NCI-H1436 treated with DMSO at 0.1 percent for 48 hours (cell line): ENCODE results near the gene OMA1.
"Not testable (repeated sequence)": the region's sequence is repeated elsewhere in the genome, so short reads cannot be mapped to it uniquely, and the experiment has no call there.

Experiments used
- DNase-seq: peaks from one replicate; lab custom pipeline; 2025; lab: John Stamatoyannopoulos, UW

OMA1 gene

DNA sequence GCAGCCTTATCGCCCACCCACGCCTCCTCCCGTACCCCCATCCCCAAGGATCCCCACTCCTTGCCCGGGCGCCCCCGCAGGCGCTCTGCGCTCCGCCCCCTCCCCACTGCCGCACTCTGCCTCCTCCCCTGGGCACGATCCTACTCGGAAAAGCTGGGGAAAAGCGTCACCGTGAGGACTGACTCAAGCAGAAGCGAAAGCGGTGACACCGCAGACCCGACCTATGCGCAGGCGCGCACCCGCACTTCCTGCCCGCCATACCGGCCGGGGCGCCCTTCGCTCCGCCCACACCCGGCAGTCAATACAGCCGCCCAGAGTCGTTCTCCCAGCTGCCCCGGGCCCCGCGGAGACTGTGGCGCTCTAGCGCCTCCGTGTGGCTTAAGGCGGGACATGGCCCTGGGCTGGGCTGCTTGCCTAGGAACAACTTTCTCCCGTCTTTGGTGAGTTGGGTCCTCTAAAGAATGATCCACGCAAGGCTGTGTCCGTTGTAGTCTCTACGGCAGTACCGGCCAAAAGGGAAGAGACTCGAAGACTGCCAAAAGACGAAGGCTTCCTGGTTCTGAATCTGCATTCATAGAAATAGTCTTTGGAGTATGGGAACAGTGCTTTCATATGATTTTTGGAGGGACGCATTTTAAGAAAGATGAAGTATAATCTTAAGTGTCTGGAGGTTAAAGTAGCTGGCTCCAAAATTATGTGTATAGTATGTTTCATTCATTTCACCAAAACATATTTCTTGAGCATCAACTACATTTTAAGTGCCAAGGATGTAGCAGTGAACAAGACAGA is at the start of gene OMA1:
OMA1 (minus strand) TSS at position 207 of the 789 bp plus-strand sequence. CDS start 7,432 bp downstream, outside the sequence.
- peak; percentile 56 for DNase-seq

DNA sequence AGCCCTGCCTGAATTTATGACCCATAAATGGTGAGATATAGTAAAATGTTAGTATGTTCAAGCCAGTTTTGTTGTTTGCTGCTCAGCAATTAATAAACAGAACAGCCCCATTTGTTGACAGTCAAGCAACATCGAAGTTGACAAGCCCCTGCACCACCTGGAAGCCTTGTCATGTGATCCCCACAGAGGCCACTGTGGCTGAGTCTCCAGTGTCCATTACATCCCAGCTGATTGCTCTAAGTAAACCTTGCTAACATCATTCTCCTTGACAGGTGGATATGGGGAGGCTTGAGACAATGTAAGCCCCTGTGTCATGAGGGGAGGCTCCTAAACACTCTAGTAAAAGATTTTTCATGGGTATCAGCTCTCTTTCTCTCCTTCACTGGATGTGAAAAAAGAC is 48.0 kb upstream of the OMA1 start:
- DNase-seq, result no peak

DNA sequence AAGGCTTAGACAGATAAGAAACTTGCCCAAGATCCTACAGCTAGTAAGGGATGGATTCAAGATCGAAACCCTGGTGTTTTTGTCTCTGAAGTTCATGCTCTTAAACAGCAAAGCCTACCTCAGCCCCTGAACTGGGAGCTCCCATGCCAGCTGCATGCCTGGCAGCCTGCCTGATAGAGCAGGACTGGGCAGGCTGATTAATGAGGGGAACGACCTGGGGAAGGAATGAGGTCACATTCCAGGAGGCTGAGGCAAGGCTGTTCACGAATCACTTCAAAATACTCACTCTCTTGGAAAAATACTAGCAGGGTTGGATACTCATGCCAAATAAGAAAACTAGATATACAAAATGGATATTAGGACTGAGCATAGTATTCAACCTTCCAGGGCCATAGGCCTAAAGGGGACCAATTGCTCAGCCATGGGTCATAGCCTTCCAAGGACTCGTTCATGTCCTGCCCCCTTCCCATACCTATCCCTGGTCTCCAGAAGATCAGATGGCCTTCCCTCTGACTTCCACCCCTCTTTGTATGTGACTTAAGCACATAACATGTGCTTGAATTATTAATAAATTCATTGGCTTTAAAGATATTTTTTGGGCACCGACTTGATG is 46.1 kb upstream of the OMA1 start:
- DNase-seq, result no peak

DNA sequence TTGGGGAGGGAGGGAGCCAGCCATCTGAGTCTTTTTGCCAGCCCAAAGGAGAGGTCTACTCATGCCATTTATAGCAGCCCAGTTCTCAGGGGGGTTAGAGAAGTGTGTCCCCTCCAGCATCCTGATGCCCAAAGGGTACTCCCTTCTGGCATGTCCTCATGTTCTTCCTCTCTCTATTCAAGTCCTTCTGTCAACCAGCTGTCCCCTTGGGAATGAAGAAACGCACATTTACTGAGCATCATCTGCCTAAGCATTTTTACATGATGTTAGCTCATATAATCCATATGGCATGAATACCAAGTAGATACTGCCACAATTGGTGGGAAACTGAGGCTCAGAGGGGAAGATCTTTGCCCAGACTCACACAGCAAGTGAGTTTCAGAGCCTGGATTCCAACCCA is 45.3 kb upstream of the OMA1 start:
- DNase-seq, result no peak

DNA sequence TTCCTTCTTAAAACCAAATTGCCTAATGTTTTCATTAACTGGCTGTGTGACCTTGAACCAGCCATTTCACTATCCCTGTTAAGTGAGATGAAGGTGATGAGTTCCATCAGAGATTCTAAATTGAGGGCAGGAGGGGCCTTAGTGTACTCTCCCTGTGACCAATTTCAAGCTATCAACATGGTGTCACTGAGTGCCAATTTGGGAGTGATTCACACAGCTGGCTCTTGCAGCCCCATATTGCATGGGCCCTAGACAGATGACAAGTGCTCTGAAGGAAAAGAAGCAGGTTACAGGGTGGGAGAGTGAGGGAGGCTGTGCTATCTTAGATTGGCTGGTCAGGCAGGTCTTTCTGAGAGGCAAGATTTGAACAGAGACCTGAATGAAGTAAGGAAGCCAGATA is 43.5 kb upstream of the OMA1 start:
- no peak for DNase-seq

DNA sequence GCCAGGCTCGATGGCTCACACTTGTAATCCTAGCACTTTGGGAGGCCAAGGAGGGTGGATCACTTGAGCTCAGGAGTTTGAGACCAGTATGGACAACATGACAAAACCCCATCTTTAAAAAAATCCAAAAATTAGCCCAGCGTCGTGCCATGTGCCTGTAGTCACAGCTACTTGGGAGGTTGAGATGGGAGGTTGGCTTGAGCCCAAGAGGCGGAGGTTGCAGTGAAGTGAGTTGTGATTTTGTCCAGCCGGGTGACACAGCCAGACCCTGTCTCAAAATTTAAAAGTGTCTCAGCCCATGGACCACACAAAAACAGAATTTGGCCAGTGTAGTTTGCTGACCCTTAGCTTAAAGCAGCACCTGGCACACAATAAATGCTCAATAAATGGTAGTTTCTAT is 41.9 kb upstream of the OMA1 start:
- DNase-seq, result no peak

DNA sequence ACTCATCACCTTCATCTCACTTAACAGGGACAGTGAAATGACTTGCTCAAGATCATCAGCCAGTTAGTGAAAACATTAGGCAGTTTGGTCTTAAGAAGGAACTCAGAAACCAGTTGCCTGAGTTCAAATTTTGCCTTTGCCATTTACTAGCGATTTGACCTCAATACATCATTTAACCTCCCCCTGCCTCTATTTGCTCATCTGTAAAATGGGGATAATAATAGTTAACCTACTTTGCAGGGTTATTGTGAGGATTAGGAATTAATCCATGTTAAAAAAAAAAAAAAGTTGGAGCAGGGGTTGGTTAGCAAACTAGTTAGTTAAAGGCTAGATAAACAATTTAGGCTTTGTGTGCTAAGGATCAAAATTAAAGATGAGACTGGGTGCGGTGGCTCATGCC is 41.1 kb upstream of the OMA1 start:
- DNase-seq, result no peak

DNA sequence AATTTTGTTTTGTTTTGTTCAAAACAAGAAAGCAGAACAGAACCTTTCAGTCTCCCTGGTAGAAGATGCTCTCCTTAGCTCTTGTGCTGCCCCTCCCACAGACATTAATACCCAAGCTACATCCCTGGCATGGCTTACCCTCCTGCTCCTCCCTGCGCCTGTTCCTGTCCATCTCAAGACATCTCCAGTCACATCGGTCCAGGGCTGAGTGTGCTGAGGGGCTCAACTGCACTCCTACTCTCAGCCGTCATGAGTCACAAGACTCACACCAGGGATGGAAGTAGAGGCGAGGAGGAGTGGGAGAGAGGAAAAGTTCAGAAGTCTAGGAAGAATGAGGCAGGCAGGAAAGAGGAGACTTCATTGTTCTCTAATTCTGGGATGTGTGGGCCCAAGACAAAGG is 39.7 kb upstream of the OMA1 start:
- DNase-seq, result no peak

DNA sequence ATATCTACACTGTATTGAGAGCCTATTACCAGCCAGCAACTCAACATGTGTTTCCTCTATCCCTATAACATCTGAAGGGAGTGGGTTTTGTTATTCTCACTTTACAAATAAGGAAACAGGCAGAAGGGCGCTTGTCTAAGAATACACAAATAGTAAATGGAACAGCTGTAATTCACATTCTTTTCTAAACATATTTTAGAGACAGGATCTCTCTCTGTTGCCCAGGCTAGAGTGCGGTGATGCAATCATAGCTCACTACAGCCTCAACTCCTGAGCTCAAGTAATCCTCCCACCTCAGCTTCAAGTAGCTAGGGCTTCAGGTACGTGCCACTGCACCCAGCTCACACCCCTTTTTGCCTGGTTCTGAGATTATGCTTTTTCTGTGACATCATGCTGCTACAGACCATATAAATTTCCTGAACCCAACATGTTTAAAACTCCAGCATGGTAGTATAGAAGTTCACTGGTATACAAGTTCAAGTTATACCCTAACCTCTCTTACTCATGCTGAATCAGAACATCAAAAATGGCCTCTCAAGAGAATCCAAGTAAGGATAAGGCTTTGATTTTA is 39.1 kb upstream of the OMA1 start:
- no peak for DNase-seq

DNA sequence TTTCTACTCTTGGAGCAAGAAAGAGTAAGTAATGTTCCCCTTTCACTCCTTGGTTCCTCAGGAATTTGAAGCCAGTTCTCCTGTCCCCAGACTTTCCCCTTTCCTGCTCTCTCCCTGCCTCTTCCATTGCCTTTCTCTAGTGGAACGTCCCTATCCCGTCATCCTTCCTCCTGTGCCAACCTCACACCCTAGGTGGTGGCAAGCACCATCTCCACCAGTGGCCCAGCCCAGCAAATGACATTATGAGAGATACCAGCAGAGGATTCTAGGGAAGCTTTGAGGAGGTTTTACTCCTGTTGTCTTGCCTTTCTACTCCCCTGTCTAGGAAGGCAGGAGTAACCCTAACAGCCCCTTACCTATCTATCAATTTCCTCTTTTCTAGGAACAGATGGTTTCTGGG is 38.6 kb upstream of the OMA1 start:
- DNase-seq, result no peak

DNA sequence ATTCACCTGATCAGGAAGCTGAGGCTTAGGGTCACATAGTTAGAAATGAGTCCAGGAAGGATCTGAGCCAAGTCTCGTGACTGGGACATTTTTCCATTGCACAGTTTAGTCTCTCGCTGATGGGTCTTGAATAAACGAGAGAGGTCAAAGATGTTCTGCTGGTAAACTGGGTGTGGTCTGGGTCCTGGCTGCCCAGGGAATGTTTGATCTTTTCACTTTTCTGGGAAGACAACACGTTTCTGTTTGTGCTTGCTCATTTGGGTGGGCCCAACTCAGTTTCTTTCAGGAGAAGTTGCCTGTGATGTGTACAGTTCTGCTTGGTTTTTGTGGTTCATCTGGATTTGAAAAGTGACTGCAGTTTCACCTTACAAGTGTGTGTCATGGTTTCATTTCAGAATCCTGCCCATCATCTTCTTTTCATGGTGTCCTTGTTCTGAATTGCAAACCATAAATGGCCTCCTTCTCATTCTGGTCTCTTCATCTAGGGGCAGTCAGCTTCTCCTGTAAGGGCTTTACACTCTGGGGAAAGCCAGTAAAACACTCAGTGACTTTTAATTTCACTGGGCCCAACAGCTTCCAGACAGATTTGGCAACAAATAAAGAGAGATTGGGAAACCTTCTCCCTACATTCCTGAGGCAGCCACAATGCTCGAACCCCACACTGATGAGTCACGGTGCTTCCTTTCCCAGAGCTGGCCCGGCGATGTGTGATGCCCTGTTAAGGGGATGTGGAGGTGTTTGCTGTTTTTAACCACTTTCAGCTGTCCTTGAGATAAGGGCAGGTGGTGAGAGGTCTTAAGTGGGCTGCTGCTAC is 37.8 kb upstream of the OMA1 start:
- DNase-seq, result no peak

DNA sequence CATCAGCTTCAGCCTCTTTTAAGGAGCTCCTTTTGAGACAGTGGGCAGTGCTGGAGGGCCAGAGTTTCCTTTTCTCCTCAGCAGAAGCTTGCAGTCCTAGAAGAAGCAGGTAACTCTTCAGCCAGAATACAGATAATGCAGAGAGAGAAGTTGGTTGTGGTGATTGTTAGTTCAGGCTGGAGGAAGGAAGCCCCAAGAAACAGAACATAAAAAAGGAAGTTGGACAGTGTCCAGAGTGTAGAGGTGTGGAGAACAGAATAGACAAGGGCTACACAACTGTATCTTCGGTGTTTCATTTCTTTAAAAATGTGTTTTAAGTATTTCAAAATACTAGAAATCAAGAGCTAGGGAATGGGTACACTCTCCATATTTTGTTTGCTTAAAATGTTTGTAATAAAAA is 37.0 kb upstream of the OMA1 start:
- DNase-seq, result no peak

DNA sequence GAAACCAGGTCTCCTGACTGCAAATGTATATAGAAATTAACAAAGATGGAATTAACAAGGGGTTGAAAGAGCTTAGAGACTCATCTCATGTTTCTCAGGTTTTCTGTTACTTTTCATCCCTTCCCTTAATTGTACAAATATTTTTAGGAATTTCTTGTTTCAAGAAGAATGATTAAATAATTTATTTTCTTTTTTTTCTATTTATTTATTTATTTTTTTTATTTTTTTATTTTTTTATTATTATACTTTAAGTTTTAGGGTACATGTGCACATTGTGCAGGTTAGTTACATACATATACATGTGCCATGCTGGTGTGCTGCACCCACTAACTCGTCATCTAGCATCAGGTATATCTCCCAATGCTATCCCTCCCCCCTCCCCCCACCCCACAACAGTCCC is 35.6 kb upstream of the OMA1 start:
- DNase-seq, result not testable (repeated sequence)

DNA sequence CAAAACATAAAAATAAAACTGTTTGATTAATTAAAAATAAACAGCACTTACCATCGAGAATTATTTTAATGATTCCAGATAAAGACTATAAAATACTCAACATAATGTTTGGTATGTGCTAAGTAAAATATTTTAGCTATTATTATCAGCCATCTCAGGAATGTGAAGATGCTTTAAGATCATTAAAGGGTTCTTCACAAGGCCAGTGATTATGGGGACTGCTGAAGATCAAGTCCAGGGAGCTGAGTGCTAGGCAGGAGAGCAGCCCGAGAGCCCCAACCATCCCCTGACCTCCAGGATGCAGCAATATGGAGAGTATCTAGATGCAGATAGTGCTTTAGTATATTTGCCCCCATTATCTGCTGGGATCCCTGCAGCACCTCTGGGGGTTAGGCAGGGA is 35.1 kb upstream of the OMA1 start:
- no peak for DNase-seq

DNA sequence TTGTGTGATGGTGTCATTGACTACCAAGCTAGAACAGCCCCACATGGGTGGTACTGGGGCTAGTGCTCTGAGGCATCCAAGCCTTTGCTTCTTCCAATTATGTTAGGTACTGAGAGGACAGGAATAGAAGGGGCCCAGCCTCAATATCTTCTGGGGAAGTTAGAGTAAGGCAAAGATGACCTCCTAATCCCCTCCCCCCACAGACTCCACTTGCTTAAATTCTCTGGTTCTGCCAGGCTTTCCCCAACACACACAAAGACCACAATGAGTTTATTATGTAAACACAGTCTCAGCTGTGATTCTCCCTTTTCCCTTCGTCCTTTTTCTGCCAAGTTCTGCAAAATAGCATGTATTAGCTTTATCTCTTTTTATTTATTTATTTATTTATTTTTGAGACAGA is 33.7 kb upstream of the OMA1 start:
- DNase-seq, result no peak

DNA sequence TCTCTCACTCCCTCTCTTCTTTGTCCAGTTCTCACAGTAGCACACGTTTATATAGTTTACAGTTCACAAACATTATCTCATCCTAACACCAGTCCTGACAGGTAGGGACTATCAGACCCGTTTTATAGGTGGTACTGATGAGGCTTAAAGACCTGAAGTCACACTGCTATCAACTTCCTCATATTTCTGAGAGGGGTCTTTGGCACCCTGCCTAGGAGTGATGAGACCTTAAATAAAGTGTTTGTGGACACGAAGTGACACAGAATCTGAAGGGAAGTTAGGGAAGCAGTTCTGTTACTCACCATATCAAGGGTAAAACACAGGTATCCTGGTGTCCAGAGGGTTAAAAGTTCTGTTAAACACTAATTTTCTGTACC is 31.1 kb upstream of the OMA1 start:
- no peak for DNase-seq

DNA sequence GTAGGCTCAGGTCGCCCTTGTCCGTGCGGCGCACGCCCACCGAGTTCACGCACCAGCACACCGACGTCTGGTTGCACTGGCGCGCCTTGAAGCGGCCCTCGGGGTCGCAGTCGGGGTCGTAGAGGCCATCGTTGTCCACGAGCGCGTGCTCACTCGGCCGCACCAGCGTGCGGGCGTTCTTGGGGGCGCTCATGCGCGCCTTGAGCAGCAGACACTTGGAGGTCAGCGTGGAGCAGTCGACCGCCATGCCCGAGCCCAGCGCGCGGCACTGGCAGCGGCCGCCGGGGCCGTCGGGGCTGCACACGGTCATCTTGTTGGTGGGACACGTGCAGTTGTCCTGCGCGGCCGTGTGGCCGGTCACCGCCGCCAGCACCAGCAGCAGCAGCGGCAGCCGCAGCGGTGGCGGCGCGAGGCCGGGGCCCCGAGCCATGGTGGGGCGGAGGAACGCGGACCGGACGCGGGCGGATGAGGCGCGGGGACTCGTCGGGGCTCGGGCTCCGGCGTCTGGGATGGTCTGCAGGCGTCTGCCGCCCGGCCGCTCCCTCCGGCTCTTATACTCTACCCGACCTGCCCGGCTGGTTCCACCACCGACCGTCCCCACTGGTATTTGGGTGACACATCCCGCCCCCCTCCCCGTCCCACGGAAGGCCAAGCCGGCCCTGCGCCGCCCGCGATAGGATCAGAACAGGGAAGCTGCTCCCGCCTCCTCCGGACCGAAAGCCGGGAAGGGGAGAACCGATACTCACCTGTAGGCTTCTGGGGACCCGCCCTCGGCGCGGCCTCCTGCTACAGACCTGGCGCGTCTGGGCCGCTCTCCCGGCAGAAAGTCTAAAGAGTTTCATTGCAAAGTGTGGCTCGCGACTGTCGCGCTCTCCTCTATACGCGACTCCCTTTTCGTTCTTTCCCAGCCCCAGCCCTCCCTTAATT is 30.5 kb upstream of the OMA1 start, which contains the start of gene TACSTD2:
TACSTD2 (minus strand) TSS at position 526 of the 927 bp plus-strand sequence; CDS start at position 430, 96 bp downstream.
- DNase-seq, result no peak

DNA sequence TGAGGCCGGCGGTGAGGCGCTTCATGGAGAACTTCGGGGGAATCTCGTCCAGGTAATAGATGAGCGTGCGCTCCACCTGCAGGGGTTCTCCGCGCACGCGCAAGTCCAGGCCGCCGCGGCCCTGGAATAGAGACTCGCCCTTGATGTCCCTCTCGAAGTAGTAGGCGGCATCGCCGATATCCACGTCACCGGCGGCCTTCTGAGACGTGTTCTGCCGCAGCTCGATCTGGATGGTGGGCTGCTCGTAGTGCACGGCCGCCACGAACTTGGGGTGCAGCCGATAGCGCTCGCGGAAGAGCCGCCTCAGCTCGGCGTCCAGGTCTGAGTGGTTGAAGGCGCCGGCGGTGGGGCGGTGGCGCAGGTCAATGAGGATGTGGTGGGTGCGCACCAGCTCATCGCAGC is 29.8 kb upstream of the OMA1 start:
- no peak for DNase-seq

DNA sequence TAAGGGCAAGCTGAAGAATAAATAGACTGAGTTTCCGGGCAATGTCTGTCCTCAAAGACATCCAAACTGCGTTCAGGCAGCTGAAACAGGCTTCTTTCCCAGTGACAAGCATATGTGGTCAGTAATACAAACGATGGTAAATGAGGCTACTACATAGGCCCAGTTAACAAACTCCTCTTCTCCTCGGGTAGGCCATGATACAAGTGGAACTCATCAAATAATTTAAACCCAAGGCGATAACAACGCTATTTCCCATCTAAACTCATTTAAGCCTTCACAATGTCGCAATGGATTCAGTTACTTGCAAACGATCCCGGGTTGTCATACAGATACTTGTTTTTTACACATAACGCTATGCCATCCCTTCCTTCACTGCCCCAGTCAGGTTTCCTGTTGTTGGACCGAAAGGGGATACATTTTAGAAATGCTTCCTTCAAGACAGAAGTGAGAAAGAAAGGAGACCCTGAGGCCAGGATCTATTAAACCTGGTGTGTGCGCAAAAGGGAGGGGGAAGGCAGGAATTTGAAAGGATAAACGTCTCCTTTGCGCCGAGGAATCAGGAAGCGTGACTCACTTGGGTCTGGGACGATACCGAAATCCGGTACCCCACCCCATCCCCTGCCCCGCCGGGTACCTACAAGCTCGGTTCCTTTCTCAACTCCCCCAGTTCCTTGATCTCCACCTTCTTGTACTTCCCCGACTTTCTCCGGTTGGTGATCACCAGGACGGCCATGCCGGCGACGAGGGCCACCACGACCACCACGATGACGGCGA is 29.2 kb upstream of the OMA1 start:
- no peak for DNase-seq

DNA sequence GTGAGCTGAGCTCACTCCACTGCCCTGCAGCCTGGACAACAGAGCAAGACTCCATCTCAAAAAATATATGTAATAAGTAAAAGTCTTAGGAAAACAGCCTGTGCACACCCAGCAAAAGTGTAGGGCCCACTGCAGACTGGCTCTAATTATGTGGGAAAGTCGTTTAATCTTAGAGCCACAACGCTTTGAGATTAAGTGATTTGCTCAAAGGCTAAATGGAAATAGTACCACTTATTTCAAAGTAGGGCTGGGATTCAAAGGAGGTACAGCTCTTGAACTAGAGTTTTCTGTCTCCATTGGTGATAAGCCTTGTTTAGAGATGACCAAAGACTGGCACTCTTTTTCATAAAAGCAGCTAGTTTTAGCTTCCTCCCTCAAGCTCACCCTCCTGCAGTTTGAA is 28.3 kb upstream of the OMA1 start:
- DNase-seq, result no peak
